Testis (tissue), 2 donors: ENCODE results near the gene AFAP1.

Source experiments
- CTCF ChIP-seq, 3 experiments: fragments of 450-650 bp in 2 of 3; fragments of 200-600 bp in 1 of 3; sonication (generic) in 1 of 3; IDR thresholded peaks; one replicate each; pipeline ENCODE4 v1.5.1; 2016 to 2019; ENCODE audit warnings: antibody characterized with exemption in 3 of 3, mild to moderate bottlenecking in 2 of 3, moderate library complexity in 1 of 3
- POLR2A ChIP-seq: fragments of 450-650 bp; IDR thresholded peaks from one replicate; pipeline ENCODE4 v1.6.1; 2017; ENCODE audit warnings: antibody characterized with exemption, mild to moderate bottlenecking, moderate library complexity

GRCh38 chr4:7750523-7750922 is 189.1 kb downstream of the AFAP1 start:
- TF ChIP-seq CTCF (IDR thresholded peaks at IDR 0.05) (no peak), POLR2A (no peak)
